ENCODE data around the gene HK1.

HK1 gene

DNA sequence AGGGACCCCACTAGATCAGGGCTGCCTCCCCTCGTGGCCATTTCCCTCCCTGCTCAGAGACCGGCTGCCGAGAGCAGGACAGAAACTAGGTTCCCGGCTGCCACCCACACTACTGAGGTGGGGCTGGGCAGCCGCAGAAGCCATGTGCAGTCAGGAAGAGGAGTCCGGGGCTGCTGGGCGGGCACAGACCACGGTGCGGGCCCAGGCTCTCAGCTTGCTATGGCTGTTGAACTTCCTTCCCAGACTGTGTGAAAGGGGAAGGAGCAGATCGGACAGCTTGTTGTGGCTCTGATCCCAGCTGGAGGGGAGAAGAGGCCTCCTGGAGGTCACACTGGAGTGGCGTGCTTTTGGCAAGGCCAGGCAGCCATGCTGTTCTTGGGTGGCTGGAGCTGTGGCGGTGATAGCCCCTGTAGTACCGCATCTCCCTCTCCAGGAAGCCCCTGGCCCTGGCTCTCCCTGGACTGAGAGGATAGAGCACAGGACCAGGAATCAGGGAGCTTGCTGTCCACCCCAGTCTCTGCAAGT is 56.8 kb downstream of the HK1 start:
- Histone ChIP-seq H3K4me1 (ENCODE audit: control insufficient read depth, insufficient read depth, low read length) (peaks cover 6% of the 10 kb centered on the region), H3K36me3 (ENCODE audit: control insufficient read depth in 2 of 2, insufficient read depth in 1 of 2, low read length in 2 of 2) (peaks cover 0 to 2% of the 10 kb centered on the region in 2 experiments; a peak in 1 of 3 replicates), H3K27ac (ENCODE audit: extremely low read depth, low read depth, low read length) (no peak overlapping the region), H3K4me3 (ENCODE audit: low read depth, low read length) (no peak overlapping the region), H3K9me3 (ENCODE audit: control insufficient read depth, insufficient read depth, low read depth, low read length) (no peaks in the 10 kb centered on the region)
- CTCF ChIA-PET, result interaction anchor here (1.0 kb wide), 1 partner anchor 354 kb away, joined by 4 read pairs; no protein-coding TSS in a partner anchor
- no peak for TF ChIP-seq ZNF37A (tag by site-specific recombination; IDR thresholded peaks at IDR 0.05)
- TF ChIP-seq, protein P1, sequence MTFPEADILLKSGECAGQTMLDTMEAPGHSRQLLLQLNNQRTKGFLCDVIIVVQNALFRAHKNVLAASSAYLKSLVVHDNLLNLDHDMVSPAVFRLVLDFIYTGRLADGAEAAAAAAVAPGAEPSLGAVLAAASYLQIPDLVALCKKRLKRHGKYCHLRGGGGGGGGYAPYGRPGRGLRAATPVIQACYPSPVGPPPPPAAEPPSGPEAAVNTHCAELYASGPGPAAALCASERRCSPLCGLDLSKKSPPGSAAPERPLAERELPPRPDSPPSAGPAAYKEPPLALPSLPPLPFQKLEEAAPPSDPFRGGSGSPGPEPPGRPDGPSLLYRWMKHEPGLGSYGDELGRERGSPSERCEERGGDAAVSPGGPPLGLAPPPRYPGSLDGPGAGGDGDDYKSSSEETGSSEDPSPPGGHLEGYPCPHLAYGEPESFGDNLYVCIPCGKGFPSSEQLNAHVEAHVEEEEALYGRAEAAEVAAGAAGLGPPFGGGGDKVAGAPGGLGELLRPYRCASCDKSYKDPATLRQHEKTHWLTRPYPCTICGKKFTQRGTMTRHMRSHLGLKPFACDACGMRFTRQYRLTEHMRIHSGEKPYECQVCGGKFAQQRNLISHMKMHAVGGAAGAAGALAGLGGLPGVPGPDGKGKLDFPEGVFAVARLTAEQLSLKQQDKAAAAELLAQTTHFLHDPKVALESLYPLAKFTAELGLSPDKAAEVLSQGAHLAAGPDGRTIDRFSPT (tag by site-specific recombination; IDR thresholded peaks at IDR 0.05), result no peak
- no peak for TF ChIP-seq GLI4 (tag by site-specific recombination; IDR thresholded peaks at IDR 0.05)
- TF ChIP-seq ZNF777 (tag by site-specific recombination; IDR thresholded peaks at IDR 0.05; ENCODE audit: borderline replicate concordance), result no peak
- TF ChIP-seq ZNF664 (tag by site-specific recombination; IDR thresholded peaks at IDR 0.05), result no peak
- no peak for TF ChIP-seq ZNF248 (tag by site-specific recombination; IDR thresholded peaks at IDR 0.05)
- TF ChIP-seq ZNF157 (tag by site-specific recombination; IDR thresholded peaks at IDR 0.05), result no peak
- TF ChIP-seq GLIS2 (tag by site-specific recombination; IDR thresholded peaks at IDR 0.05), result no peak
- POLR2A ChIA-PET, result no interaction called here

DNA sequence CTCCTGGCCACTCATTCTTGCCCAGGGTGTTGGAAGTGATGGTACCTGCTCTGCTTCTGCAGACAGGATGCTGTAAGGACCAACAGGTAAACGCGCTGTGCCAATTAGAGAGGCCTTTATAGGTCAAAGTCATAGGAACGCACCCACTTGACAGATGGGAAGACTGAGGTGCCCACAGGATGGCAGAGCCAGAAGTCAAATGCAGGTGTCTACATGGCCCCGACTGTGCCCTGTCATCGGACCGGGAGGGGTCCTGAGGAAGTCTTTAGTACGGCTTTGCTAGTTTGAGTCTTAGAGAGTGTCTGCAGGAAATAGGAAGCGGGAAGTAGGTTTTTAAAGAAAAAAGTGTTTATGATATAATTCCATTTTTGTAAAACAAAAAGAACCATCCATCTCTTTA is 57.3 kb downstream of the HK1 start:
- H3K4me3 ChIP-seq (ENCODE audit: low read depth, low read length), result no peak overlapping the region
- H3K27ac ChIP-seq (ENCODE audit: extremely low read depth, low read depth, low read length), result no peak overlapping the region
- CTCF ChIA-PET, result no interaction called here
- H3K4me1 ChIP-seq (ENCODE audit: control insufficient read depth, insufficient read depth, low read length), result peaks cover 6% of the 10 kb centered on the region
- no peaks in the 10 kb centered on the region for H3K9me3 ChIP-seq (ENCODE audit: control insufficient read depth, insufficient read depth, low read depth, low read length)
- H3K36me3 ChIP-seq (ENCODE audit: control insufficient read depth in 2 of 2, insufficient read depth in 1 of 2, low read length in 2 of 2), result peaks cover 0 to 2% of the 10 kb centered on the region in 2 experiments; a peak in 1 of 3 replicates
- TF ChIP-seq ZNF121 (tag by site-specific recombination; IDR thresholded peaks at IDR 0.05) (no peak), ZNF324 (tag by site-specific recombination; IDR thresholded peaks at IDR 0.05) (no peak), OSR2 (tag by site-specific recombination; IDR thresholded peaks at IDR 0.05) (no peak), ZNF561 (tag by site-specific recombination; IDR thresholded peaks at IDR 0.05; ENCODE audit: borderline replicate concordance) (no peak), KLF10 (tag by site-specific recombination; IDR thresholded peaks at IDR 0.05) (no peak), ZSCAN23 (tag by site-specific recombination; IDR thresholded peaks at IDR 0.05) (no peak), ZNF16 (tag by site-specific recombination; IDR thresholded peaks at IDR 0.05; ENCODE audit: low read depth) (no peak), REPIN1 (tag by site-specific recombination; IDR thresholded peaks at IDR 0.05; ENCODE audit: low read depth) (no peak), ZNF184 (tag by site-specific recombination; IDR thresholded peaks at IDR 0.05) (no peak)
- TF ChIP-seq, protein P2, sequence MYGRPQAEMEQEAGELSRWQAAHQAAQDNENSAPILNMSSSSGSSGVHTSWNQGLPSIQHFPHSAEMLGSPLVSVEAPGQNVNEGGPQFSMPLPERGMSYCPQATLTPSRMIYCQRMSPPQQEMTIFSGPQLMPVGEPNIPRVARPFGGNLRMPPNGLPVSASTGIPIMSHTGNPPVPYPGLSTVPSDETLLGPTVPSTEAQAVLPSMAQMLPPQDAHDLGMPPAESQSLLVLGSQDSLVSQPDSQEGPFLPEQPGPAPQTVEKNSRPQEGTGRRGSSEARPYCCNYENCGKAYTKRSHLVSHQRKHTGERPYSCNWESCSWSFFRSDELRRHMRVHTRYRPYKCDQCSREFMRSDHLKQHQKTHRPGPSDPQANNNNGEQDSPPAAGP (tag by site-specific recombination; IDR thresholded peaks at IDR 0.05), result no peak
- TF ChIP-seq, protein P3, sequence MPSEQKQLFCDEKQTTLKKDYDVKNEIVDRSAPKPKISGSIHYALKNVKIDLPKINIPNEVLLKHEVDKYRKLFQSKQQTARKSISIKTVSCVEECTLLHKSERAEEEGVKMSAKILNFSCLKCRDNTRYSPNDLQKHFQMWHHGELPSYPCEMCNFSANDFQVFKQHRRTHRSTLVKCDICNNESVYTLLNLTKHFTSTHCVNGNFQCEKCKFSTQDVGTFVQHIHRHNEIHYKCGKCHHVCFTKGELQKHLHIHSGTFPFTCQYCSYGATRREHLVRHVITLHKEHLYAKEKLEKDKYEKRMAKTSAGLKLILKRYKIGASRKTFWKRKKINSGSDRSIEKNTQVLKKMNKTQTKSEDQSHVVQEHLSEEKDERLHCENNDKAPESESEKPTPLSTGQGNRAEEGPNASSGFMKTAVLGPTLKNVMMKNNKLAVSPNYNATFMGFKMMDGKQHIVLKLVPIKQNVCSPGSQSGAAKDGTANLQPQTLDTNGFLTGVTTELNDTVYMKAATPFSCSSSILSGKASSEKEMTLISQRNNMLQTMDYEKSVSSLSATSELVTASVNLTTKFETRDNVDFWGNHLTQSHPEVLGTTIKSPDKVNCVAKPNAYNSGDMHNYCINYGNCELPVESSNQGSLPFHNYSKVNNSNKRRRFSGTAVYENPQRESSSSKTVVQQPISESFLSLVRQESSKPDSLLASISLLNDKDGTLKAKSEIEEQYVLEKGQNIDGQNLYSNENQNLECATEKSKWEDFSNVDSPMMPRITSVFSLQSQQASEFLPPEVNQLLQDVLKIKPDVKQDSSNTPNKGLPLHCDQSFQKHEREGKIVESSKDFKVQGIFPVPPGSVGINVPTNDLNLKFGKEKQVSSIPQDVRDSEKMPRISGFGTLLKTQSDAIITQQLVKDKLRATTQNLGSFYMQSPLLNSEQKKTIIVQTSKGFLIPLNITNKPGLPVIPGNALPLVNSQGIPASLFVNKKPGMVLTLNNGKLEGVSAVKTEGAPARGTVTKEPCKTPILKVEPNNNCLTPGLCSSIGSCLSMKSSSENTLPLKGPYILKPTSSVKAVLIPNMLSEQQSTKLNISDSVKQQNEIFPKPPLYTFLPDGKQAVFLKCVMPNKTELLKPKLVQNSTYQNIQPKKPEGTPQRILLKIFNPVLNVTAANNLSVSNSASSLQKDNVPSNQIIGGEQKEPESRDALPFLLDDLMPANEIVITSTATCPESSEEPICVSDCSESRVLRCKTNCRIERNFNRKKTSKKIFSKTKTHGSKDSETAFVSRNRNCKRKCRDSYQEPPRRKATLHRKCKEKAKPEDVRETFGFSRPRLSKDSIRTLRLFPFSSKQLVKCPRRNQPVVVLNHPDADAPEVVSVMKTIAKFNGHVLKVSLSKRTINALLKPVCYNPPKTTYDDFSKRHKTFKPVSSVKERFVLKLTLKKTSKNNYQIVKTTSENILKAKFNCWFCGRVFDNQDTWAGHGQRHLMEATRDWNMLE (tag by site-specific recombination; conservative IDR thresholded peaks at IDR 0.05; ENCODE audit: low read depth), result no peak
- TF ChIP-seq, protein P4, sequence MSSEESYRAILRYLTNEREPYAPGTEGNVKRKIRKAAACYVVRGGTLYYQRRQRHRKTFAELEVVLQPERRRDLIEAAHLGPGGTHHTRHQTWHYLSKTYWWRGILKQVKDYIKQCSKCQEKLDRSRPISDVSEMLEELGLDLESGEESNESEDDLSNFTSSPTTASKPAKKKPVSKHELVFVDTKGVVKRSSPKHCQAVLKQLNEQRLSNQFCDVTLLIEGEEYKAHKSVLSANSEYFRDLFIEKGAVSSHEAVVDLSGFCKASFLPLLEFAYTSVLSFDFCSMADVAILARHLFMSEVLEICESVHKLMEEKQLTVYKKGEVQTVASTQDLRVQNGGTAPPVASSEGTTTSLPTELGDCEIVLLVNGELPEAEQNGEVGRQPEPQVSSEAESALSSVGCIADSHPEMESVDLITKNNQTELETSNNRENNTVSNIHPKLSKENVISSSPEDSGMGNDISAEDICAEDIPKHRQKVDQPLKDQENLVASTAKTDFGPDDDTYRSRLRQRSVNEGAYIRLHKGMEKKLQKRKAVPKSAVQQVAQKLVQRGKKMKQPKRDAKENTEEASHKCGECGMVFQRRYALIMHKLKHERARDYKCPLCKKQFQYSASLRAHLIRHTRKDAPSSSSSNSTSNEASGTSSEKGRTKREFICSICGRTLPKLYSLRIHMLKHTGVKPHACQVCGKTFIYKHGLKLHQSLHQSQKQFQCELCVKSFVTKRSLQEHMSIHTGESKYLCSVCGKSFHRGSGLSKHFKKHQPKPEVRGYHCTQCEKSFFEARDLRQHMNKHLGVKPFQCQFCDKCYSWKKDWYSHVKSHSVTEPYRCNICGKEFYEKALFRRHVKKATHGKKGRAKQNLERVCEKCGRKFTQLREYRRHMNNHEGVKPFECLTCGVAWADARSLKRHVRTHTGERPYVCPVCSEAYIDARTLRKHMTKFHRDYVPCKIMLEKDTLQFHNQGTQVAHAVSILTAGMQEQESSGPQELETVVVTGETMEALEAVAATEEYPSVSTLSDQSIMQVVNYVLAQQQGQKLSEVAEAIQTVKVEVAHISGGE (tag by site-specific recombination; conservative IDR thresholded peaks at IDR 0.05; ENCODE audit: low read depth), result no peak
- POLR2A ChIA-PET, result no interaction called here

Data from HEK293 (cell line).